T-cell (primary cell): ENCODE data around the gene TENM4. TPM values are rescaled to one million over a fixed set of nuclear protein-coding genes. Genes with fewer than 3 reads are reported as not detected.

Experiments
- ATAC-seq, 4 experiments: fragments of 200-7000 bp in 3 of 4; fragments of 150-1000 bp in 1 of 4; cut with Tn5 transposase; replicated peaks in 1 of 4; 1 replicate in 3 of 4; 2 replicates in 1 of 4; pipeline ENCODE4 v1.10.0; 2021; ENCODE audit warnings: moderate library complexity in 3 of 4, mild to moderate bottlenecking in 2 of 4, moderate number of reproducible peaks in 1 of 4
- CTCF ChIA-PET, 2 donors: fragments of 300-600 bp; sonication (Branson Sonifier 250); formaldehyde crosslinking; loops; one replicate each; lab custom pipeline; 2022; ENCODE audit warnings: antibody characterized with exemption in 2 of 2; lab: Charles Lee
- POLR2A ChIA-PET, 2 donors: fragments of 300-600 bp; sonication (Branson Sonifier 250); formaldehyde crosslinking; loops; one replicate each; lab custom pipeline; 2022; ENCODE audit warnings: antibody characterized with exemption in 2 of 2; lab: Charles Lee
- DNase-seq, 35 experiments: peaks; one replicate each; pipeline versions ENCODE4 v3.0.0 to v3.0.0-alpha.2; 2013 to 2023
- H3K27ac ChIP-seq: one replicate; pipeline ENCODE4 v1.5.1; 2013; ENCODE audit warnings: low read length
- H3K27me3 ChIP-seq, 2 experiments: replicated peaks in 1 of 2; 1 replicate in 1 of 2; 2 replicates in 1 of 2; pipeline versions ENCODE4 v1.6.1 to v1.7.0; 2013; ENCODE audit warnings: low read length in 1 of 2, mixed read lengths in 1 of 2; ENCODE audit not compliant: control insufficient read depth in 2 of 2, insufficient read depth in 2 of 2; ENCODE audit errors: extremely low read depth in 1 of 2
- H3K36me3 ChIP-seq, 2 donors: 1 replicate in 1 of 2; 2 replicates in 1 of 2; pipeline versions ENCODE4 v1.6.1 to v1.7.0; 2013; ENCODE audit warnings: low read length in 1 of 2; ENCODE audit not compliant: control insufficient read depth in 2 of 2, insufficient read depth in 1 of 2; ENCODE audit errors: extremely low read depth in 1 of 2
- H3K4me1 ChIP-seq, 2 experiments: 1 replicate in 1 of 2; 2 replicates in 1 of 2; pipeline versions ENCODE4 v1.6.1 to v1.7.0; 2013; ENCODE audit warnings: low read length in 2 of 2, mixed read lengths in 1 of 2; ENCODE audit not compliant: insufficient read depth in 2 of 2, control insufficient read depth in 1 of 2; ENCODE audit errors: extremely low read depth in 1 of 2
- H3K4me3 ChIP-seq, 2 donors: 1 replicate in 1 of 2; 2 replicates in 1 of 2; pipeline versions ENCODE4 v1.5.1 to v1.7.0; 2013; ENCODE audit warnings: mild to moderate bottlenecking in 2 of 2, low read length in 1 of 2, moderate library complexity in 1 of 2; ENCODE audit not compliant: control insufficient read depth in 1 of 2; ENCODE audit errors: extremely low read depth in 1 of 2
- H3K9me3 ChIP-seq: 2 replicates; pipeline ENCODE4 v1.7.0; 2013
- H3K27ac Mint-ChIP-seq, 2 donors: one replicate each; pipeline ENCODE4 v1.8.0; 2020 to 2021; ENCODE audit warnings: mild to moderate bottlenecking in 2 of 2, mixed read lengths in 2 of 2
- H3K27me3 Mint-ChIP-seq, 2 donors: one replicate each; pipeline ENCODE4 v1.8.0; 2021 to 2022; ENCODE audit warnings: mixed read lengths in 2 of 2
- H3K36me3 Mint-ChIP-seq: one replicate; pipeline ENCODE4 v1.8.0; 2021; ENCODE audit warnings: mixed read lengths
- H3K4me1 Mint-ChIP-seq, 3 donors: one replicate each; pipeline ENCODE4 v1.8.0; 2020 to 2022; ENCODE audit warnings: mixed read lengths in 3 of 3, mild to moderate bottlenecking in 1 of 3
- H3K4me3 Mint-ChIP-seq, 3 donors: one replicate each; pipeline ENCODE4 v1.8.0; 2020 to 2022; ENCODE audit warnings: mild to moderate bottlenecking in 3 of 3, mixed read lengths in 3 of 3, moderate library complexity in 3 of 3
- H3K9me3 Mint-ChIP-seq, 3 donors: one replicate each; pipeline ENCODE4 v1.8.0; 2020 to 2022; ENCODE audit warnings: mixed read lengths in 3 of 3
- WGBS: methylation state at CpG from one replicate; pipeline ENCODE4 v1.1.5; 2013; ENCODE audit warnings: missing lambda C conversion rate; ENCODE audit not compliant: insufficient coverage; 5-methylcytosine and 5-hydroxymethylcytosine counted together
- total RNA-seq, 35 experiments: library from RNA in 6 of 35; stranded (reverse) in 6 of 35; fragments of 120-200 nt in 1 of 35; gene quantifications; one replicate each; pipeline versions ENCODE4 v1.2.1 to v1.2.4 and lab custom pipeline; 2013 to 2026

TENM4 gene
- total RNA-seq, 5 donors from 2014 or later (not counting 1 experiment from before 2014, with no cell fraction given): 0.03 to 0.35 (median 0.03) TPM; not detected in 2

DNA sequence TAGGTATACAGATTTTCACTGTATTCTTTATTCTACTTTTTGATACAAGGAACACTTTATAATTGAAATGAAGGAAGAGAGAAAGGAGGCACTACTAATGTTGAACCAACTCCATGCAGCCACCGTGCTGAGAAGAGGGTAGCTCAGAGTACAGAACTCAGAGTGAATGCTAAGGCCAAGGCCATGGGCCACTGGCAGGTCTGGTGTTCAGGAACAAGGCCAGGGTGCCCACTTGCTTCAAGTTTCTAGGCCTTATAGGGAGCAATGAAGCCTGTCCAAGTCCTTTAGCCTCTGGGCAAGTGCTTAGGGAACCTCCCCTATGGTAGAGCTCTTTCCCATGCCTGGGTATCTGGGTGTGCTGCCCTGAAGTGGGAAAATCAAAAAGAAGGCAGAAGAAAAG, 235.0 kb downstream of the TENM4 start:
- no peaks in the 10 kb centered on the region for H3K36me3 ChIP-seq
- no peaks in the 10 kb centered on the region for H3K4me1 ChIP-seq
- no peak for ATAC-seq
- H3K27ac ChIP-seq: no peak overlapping the region
- DNase-seq: no peak
- WGBS: 60% methylated on average over 1 of the region's 1 CpG
- CTCF ChIA-PET: no interaction called here
- Mint-ChIP-seq H3K27me3 (peaks cover 2 to 3% of the 10 kb centered on the region in 2 donors), H3K27ac (no peak overlapping the region), H3K4me3 (no peak overlapping the region), H3K36me3 (no peaks in the 10 kb centered on the region), H3K4me1 (no peaks in the 10 kb centered on the region), H3K9me3 (peaks cover 0 to 6% (median 0%) of the 10 kb centered on the region in 3 donors)
- no peaks in the 10 kb centered on the region for H3K9me3 ChIP-seq
- no peaks in the 10 kb centered on the region for H3K27me3 ChIP-seq
- POLR2A ChIA-PET: no interaction called here
- no peak overlapping the region for H3K4me3 ChIP-seq

- no peaks in the 10 kb centered on the region for H3K4me1 ChIP-seq
- Mint-ChIP-seq H3K27ac (no peak overlapping the region), H3K27me3 (peaks cover 2 to 3% of the 10 kb centered on the region in 2 donors), H3K9me3 (peaks cover 0 to 6% (median 0%) of the 10 kb centered on the region in 3 donors), H3K36me3 (no peaks in the 10 kb centered on the region), H3K4me1 (no peaks in the 10 kb centered on the region), H3K4me3 (no peak overlapping the region)
- POLR2A ChIA-PET: no interaction called here
- DNase-seq (no peak), ATAC-seq (no peak)
- H3K4me3 ChIP-seq: no peak overlapping the region
- CTCF ChIA-PET: no interaction called here
- no peak overlapping the region for H3K27ac ChIP-seq
- 55% methylated on average over 3 of the region's 3 CpGs for WGBS
- H3K9me3 ChIP-seq: no peaks in the 10 kb centered on the region
- no peaks in the 10 kb centered on the region for H3K36me3 ChIP-seq
- no peaks in the 10 kb centered on the region for H3K27me3 ChIP-seq
These were observed 239.0 kb downstream of the TENM4 start for GRCh38 chr11:79201677-79202347.

GRCh38 chr11:79200398-79201070, 240.3 kb downstream of the TENM4 start:
- Mint-ChIP-seq H3K36me3 (no peaks in the 10 kb centered on the region), H3K9me3 (peaks cover 0 to 6% (median 0%) of the 10 kb centered on the region in 3 donors), H3K4me3 (no peak overlapping the region), H3K27me3 (peaks cover 3 to 4% of the 10 kb centered on the region in 2 donors), H3K27ac (no peak overlapping the region), H3K4me1 (no peaks in the 10 kb centered on the region)
- no peaks in the 10 kb centered on the region for H3K27me3 ChIP-seq
- 45% methylated on average over 3 of the region's 5 CpGs for WGBS
- ChIA-PET CTCF (no interaction called here), POLR2A (no interaction called here)
- H3K9me3 ChIP-seq: no peaks in the 10 kb centered on the region
- no peak overlapping the region for H3K4me3 ChIP-seq
- no peak overlapping the region for H3K27ac ChIP-seq
- ATAC-seq (no peak), DNase-seq (no peak)
- H3K36me3 ChIP-seq: no peaks in the 10 kb centered on the region
- no peaks in the 10 kb centered on the region for H3K4me1 ChIP-seq

DNA sequence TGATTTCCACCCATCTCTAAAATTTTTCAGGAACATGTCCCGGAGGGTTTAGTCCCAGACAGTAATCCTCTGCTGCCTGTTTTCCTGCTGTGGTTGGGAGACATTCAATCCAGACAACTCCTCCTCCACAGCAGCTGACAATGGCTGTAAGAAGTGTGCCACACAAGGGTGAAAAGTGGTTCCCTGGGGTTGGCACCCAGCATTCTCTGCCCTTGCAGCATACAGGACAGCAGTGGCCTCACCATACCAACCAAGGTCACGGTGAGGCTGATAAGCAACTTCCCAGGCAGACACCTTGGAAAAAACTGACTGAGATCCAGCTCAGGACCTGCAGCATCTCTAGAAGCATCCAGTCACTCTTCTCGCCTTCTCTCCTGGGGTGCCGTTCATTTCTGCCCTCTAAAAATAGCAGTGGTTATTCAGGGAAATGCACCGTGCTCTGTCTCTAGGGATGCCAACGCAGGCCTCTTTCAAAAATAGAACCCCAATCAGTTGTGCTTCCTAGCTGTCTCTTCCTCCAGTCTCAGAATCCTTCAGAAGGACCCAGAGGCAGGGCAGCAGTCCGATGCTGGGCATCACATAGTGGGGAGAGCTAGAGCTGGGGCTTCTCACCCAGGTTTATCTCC, 241.0 kb downstream of the TENM4 start:
- ATAC-seq (no peak), DNase-seq (no peak)
- H3K9me3 Mint-ChIP-seq: peaks cover 0 to 6% (median 0%) of the 10 kb centered on the region in 3 donors
- ChIA-PET CTCF (no interaction called here), POLR2A (no interaction called here)
- Histone ChIP-seq H3K27me3 (no peaks in the 10 kb centered on the region), H3K4me1 (no peaks in the 10 kb centered on the region), H3K27ac (no peak overlapping the region), H3K36me3 (no peaks in the 10 kb centered on the region), H3K9me3 (no peaks in the 10 kb centered on the region), H3K4me3 (no peak overlapping the region)
- H3K4me1 Mint-ChIP-seq: no peaks in the 10 kb centered on the region
- H3K27me3 Mint-ChIP-seq: peaks cover 3 to 4% of the 10 kb centered on the region in 2 donors
- no peak overlapping the region for H3K27ac Mint-ChIP-seq
- no peaks in the 10 kb centered on the region for H3K36me3 Mint-ChIP-seq
- WGBS: 80% methylated on average over 3 of the region's 7 CpGs
- no peak overlapping the region for H3K4me3 Mint-ChIP-seq

DNA sequence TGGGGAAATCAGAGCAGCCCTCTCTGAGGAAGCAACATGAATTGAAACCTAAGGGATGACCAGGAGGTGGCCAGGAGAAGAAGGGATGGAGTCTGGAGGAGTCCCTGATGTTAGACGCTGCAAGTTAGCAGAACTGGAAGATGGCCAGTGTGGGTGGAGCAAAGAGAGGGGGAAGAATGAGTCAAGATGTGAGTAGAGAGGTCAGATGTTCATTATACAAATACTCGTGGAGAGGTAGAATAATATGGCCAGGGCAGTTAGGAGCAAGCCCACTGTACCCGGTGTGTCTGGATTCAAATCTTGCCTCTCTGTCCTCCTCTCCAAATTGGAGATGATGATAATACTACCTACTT, 242.0 kb downstream of the TENM4 start:
- H3K27ac ChIP-seq: no peak overlapping the region
- DNase-seq (no peak), ATAC-seq (no peak)
- H3K27me3 ChIP-seq: no peaks in the 10 kb centered on the region
- H3K4me3 Mint-ChIP-seq: no peak overlapping the region
- H3K36me3 ChIP-seq: no peaks in the 10 kb centered on the region
- H3K27ac Mint-ChIP-seq: no peak overlapping the region
- 83% methylated on average over 1 of the region's 3 CpGs for WGBS
- no peak overlapping the region for H3K4me3 ChIP-seq
- no peaks in the 10 kb centered on the region for H3K36me3 Mint-ChIP-seq
- H3K4me1 ChIP-seq: no peaks in the 10 kb centered on the region
- peaks cover 3 to 4% of the 10 kb centered on the region in 2 donors for H3K27me3 Mint-ChIP-seq
- no peaks in the 10 kb centered on the region for H3K9me3 ChIP-seq
- ChIA-PET POLR2A (no interaction called here), CTCF (no interaction called here)
- peaks cover 0 to 11% (median 0%) of the 10 kb centered on the region in 3 donors for H3K9me3 Mint-ChIP-seq
- no peaks in the 10 kb centered on the region for H3K4me1 Mint-ChIP-seq

DNA sequence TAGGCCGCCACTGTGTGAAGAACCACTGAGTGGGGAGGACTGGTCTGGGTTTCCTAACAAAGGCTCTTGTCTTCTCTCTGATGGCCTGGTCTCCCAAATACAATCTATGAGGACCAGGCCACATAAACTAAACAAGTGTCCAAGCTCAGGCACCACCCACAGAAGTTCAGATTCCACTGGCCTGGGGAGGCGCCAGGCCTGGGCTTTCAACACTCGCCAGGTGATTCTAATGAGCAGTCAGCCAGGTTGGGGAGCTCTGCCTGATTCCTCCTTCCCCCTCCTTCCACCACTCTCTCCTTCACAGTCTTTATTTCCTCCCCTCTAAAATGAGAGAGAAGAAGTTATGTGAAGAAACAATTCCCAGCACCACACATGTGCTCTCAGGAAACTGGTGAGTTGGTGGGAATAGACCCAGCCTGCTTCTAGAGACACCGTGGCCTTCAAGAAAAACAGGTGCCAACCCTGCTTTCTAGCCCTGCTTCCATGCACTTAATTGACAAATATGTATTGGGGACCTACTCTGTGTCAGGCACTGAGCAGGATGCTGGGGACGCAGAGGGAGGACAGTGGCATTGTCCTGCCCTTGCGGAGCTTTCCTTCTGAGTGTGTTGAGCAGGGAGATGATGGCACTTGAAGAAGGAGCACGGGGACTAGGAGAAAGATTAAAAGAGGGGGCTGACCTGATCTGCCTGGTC, 242.5 kb downstream of the TENM4 start:
- H3K4me1 Mint-ChIP-seq: no peaks in the 10 kb centered on the region
- no peaks in the 10 kb centered on the region for H3K36me3 Mint-ChIP-seq
- peaks cover 3 to 4% of the 10 kb centered on the region in 2 donors for H3K27me3 Mint-ChIP-seq
- Histone ChIP-seq H3K36me3 (no peaks in the 10 kb centered on the region), H3K9me3 (no peaks in the 10 kb centered on the region), H3K4me1 (no peaks in the 10 kb centered on the region), H3K4me3 (no peak overlapping the region), H3K27me3 (no peaks in the 10 kb centered on the region), H3K27ac (no peak overlapping the region)
- ChIA-PET CTCF (no interaction called here), POLR2A (no interaction called here)
- WGBS: 89% methylated on average over 4 of the region's 7 CpGs
- DNase-seq: no peak
- no peak overlapping the region for H3K27ac Mint-ChIP-seq
- H3K9me3 Mint-ChIP-seq: peaks cover 0 to 11% (median 0%) of the 10 kb centered on the region in 3 donors
- H3K4me3 Mint-ChIP-seq: no peak overlapping the region
- no peak for ATAC-seq
